KOPT-K1 (cell line): ENCODE results near the gene MEMO1.
"Not testable (repeated sequence)": the region's sequence is repeated elsewhere in the genome, so short reads cannot be mapped to it uniquely, and the experiment has no call there.

Experiments
- H3K27ac ChIP-seq: fragments of 200-600 bp; sonication (generic); 2 replicates; pipeline ENCODE4 v1.5.1; 2016; ENCODE audit warnings: antibody characterized with exemption, mild to moderate bottlenecking, low read depth, low read length; ENCODE audit not compliant: poor library complexity, severe bottlenecking
- H3K36me3 ChIP-seq: fragments of 200-600 bp; sonication (generic); 2 replicates; pipeline ENCODE4 v1.5.1; 2017; ENCODE audit warnings: antibody characterized with exemption, mild to moderate bottlenecking, low read length, moderate library complexity; ENCODE audit not compliant: insufficient read depth
- H3K9me3 ChIP-seq: fragments of 200-600 bp; sonication (generic); 2 replicates; pipeline ENCODE4 v1.5.1; 2017; ENCODE audit warnings: antibody characterized with exemption, low read length, mild to moderate bottlenecking; ENCODE audit not compliant: insufficient read depth, poor library complexity, severe bottlenecking

The MEMO1 gene

GRCh38 chr2:31956312-31956711 is 54.5 kb downstream of the MEMO1 start:
- H3K9me3 ChIP-seq = no peaks in the 10 kb centered on the region
- no peak overlapping the region for H3K27ac ChIP-seq
- peaks cover 12% of the 10 kb centered on the region for H3K36me3 ChIP-seq

DNA sequence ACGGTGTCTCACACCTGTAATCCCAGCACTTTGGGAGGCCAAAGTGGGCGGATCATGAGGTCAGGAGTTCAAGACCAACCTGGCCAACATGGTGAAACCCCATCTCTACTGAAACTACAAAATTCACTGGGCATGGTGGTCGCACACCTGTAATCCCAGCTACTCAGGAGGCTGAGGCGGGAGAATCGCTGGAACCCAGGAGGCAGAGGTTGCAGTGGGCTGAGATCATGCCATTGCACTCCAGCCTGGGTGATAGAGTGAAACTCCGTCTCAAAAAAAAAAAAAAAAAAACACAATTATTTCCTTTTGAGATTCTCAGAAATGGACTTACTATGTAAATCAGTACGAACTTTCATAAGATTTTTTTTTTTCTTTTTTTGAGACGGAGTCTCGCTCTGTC is 57.7 kb downstream of the MEMO1 start:
- not testable (repeated sequence) for H3K27ac ChIP-seq, H3K9me3 ChIP-seq
- H3K36me3 ChIP-seq = peaks cover 18% of the 10 kb centered on the region

- H3K27ac ChIP-seq = no peak overlapping the region
- H3K36me3 ChIP-seq = peaks cover 18% of the 10 kb centered on the region
- H3K9me3 ChIP-seq = no peaks in the 10 kb centered on the region
Observed at GRCh38 chr2:31950946-31951562, 59.8 kb downstream of the MEMO1 start.

GRCh38 chr2:31947871-31948270 is 62.9 kb downstream of the MEMO1 start:
- H3K36me3 ChIP-seq = peaks cover 12% of the 10 kb centered on the region
- no peaks in the 10 kb centered on the region for H3K9me3 ChIP-seq
- no peak overlapping the region for H3K27ac ChIP-seq

DNA sequence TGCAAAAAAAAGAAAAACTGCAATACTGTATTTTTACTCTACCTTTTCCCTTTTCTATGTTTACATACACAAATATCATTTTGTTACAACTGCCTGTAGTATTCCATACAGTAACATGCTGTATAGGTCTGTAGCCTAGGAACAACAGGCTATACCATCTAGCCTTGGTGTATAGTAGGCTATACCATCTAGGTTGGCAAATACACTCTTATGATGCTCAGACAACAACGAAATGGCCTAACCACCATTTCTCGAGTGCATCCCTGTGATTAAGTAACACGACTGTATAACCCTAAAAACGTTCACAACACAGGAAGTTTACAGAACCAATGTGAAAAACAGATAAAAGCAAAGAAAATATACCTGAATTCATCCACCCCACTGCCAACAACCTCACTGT is 64.0 kb downstream of the MEMO1 start:
- H3K27ac ChIP-seq = no peak overlapping the region
- no peaks in the 10 kb centered on the region for H3K9me3 ChIP-seq
- peaks cover 22% of the 10 kb centered on the region for H3K36me3 ChIP-seq

GRCh38 chr2:31945572-31945935 is 65.3 kb downstream of the MEMO1 start:
- Histone ChIP-seq H3K27ac (no peak overlapping the region), H3K36me3 (peaks cover 30% of the 10 kb centered on the region), H3K9me3 (no peaks in the 10 kb centered on the region)

DNA sequence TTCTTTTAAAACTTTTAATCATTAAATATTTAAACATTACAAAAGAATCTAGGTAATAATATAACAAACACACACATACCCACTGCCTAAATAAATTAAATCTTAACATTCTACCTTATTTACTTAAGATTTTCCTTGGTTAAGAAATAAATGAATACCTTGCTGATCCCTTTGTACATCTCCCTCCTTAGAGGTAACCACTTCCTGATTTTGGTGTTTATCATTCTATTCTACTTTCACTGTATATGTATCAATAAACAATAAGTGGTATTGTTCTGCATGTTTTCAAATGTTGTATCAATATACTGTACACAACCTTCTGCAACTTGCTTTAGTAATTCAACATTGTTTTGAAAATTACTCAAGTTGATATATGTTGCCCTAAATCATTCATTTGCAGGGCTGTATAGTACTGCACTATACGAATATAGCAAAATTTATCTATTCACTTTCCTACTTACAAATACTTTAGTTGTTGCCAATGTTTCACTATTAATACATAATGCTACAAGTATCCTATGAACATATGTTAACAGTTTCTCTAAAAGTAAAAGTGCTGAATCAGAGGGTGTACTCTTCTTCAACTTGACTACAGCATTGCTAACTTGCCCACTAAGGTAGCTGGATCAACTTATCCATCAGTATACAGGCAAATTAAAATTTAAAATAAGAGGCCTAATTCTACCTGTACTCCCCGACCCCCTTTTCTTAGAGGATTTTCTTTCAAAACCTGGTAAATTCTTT is 65.8 kb downstream of the MEMO1 start:
- Histone ChIP-seq H3K27ac (no peak overlapping the region), H3K36me3 (peaks cover 29% of the 10 kb centered on the region), H3K9me3 (no peaks in the 10 kb centered on the region)

DNA sequence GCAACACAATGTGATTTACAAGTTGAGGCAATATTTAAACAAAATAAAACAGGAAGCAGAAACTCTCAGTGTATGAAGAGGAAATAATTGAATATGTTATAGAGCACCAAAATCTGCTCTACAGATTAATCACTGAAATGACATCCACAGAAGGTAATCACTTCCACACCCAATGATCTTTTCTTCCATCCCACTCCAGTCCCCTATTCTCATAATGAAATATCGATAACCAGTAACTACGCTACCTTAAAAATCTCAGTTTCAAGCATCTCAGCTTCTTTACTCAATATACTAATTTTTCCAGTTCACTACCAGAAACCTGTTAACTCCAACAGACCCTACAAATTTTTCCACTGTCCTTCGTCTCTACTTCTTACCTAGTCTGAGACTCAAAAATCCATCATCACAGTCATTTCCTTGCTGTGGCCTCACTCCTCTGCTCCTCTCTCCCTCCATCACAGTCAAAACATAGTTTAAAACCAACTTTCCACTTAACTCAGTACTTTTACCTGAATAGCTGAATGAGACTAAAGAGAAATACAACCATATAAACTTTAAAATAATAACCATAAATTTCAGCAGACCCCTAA is 67.1 kb downstream of the MEMO1 start:
- H3K36me3 ChIP-seq = peaks cover 24% of the 10 kb centered on the region
- no peaks in the 10 kb centered on the region for H3K9me3 ChIP-seq
- H3K27ac ChIP-seq = no peak overlapping the region

GRCh38 chr2:31940920-31941319 is 69.9 kb downstream of the MEMO1 start:
- Histone ChIP-seq H3K9me3 (no peaks in the 10 kb centered on the region), H3K27ac (no peak overlapping the region), H3K36me3 (peaks cover 24% of the 10 kb centered on the region)

GRCh38 chr2:31937741-31938140 is 73.1 kb downstream of the MEMO1 start:
- no peaks in the 10 kb centered on the region for H3K9me3 ChIP-seq
- peaks cover 17% of the 10 kb centered on the region for H3K36me3 ChIP-seq
- H3K27ac ChIP-seq = no peak overlapping the region

DNA sequence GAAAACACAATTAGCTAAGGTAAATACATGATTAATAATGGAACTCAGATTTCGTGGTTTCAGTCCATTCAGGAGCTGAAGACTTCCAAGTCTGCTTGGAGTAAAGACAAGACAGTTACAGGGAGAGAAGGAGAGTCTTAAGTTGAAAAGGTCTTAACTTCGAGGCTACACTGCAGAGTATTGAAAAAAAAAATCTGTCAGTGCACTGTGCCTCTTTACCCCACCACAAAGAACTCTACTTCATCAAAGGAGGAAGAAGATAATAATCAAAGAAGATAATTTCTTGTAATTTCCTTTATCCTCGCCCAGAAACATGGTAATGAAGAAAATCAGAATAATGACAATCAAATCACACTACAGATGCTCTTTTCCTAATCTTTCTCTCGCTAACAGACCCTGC is 75.4 kb downstream of the MEMO1 start:
- Histone ChIP-seq H3K9me3 (no peaks in the 10 kb centered on the region), H3K36me3 (peaks cover 4% of the 10 kb centered on the region; the same call in 1 of the 2 replicates), H3K27ac (no peak overlapping the region)

GRCh38 chr2:31933066-31933465 is 77.7 kb downstream of the MEMO1 start:
- no peak overlapping the region for H3K27ac ChIP-seq
- H3K36me3 ChIP-seq = peaks cover 4% of the 10 kb centered on the region; the same call in 1 of the 2 replicates
- no peaks in the 10 kb centered on the region for H3K9me3 ChIP-seq

GRCh38 chr2:31932589-31932988 is 78.2 kb downstream of the MEMO1 start:
- no peak overlapping the region for H3K27ac ChIP-seq
- peaks cover 4% of the 10 kb centered on the region; the same call in 1 of the 2 replicates for H3K36me3 ChIP-seq
- no peaks in the 10 kb centered on the region for H3K9me3 ChIP-seq

DNA sequence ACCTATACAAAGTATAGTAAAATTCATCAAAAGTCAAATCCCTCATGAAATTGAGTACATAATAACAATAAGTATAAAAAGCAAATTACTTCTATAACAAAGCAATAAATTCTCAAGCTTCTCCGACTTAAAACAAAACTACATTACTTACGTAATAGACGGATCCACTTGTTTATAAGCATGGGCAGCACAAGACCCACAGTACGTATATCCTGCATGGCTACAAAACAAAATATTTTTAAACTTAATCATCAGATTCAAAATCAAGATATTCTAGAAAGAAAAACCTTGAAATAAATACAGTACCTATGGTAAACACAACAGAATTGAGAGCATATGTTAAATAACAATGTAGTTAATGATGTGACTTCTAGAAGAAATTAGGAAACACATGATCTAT is 78.9 kb downstream of the MEMO1 start:
- H3K9me3 ChIP-seq = no peaks in the 10 kb centered on the region
- no peak overlapping the region for H3K27ac ChIP-seq
- H3K36me3 ChIP-seq = peaks cover 7% of the 10 kb centered on the region; the same call in 1 of the 2 replicates

DNA sequence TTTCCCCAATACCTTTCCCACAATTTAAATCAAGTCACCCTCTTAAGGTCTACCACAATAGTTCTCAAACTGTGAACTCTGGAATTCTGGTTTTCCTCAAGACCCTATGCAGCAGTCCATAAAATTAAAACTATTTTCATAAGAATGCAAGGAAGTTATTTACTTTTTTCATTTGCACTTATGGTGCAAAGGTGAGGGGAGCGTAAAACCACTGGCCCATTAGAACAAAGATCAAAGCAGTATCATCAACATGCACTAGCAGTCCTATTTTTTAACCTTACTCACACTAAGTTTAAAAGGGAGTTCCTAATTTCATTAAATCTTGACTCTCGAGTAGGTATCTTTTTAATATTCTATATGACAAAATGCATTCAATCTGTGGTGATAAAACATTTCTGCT is 85.3 kb downstream of the MEMO1 start:
- no peaks in the 10 kb centered on the region for H3K9me3 ChIP-seq
- H3K36me3 ChIP-seq = peaks cover 15% of the 10 kb centered on the region; the same call in 1 of the 2 replicates
- no peak overlapping the region for H3K27ac ChIP-seq
